ENCODE data around the gene NWD2.

GRCh38 chr4:37424753-37425152 is 180.2 kb downstream of the NWD2 start:
- TF ChIP-seq ZNF274 (IDR thresholded peaks at IDR 0.05; ENCODE audit: low read depth, low read length) (no peak), SUZ12 (IDR thresholded peaks at IDR 0.05; ENCODE audit: extremely low read depth, insufficient read depth, insufficient read length) (no peak)

All from NT2/D1 (cell line).